Stimulated activated CD8-positive, alpha-beta memory T cell treated with anti-CD3 and anti-CD28 coated beads, Interleukin-4, amount 100 ng/mL, for 4 hours (primary cell): ENCODE results near the gene SNX27.
"Not testable (repeated sequence)": the region's sequence is repeated elsewhere in the genome, so short reads cannot be mapped to it uniquely, and the experiment has no call there.

Experiments
- DNase-seq, 2 donors: peaks; one replicate each; pipeline ENCODE4 v3.0.0-alpha.2; 2020; ENCODE audit warnings: low read depth in 2 of 2, low spot score in 1 of 2

Gene SNX27

GRCh38 chr1:151638074-151638775 lies 26.4 kb downstream of the SNX27 start:
- no peak for DNase-seq

GRCh38 chr1:151638812-151639211 lies 27.0 kb downstream of the SNX27 start:
- DNase-seq, result no peak

- DNase-seq, result no peak
Measured at GRCh38 chr1:151639466-151639865, 27.6 kb downstream of the SNX27 start.

DNA sequence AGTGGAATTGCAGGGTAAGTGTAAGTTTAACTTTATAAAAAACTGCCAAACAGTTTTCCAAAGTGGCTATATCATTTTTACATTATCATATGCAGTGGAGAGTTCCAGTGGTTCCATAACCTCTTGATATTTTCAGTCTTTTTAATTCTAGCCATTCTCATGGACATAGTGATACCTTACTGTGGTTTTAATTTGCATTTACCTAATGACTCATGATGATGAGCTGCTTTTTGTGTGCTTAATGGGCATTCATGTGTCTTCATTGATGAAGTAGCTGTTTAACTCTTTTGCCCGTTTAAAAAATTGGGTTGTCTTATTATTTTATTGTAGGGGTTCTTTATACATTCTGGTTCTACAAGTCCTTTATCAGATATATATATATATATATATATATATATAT lies 29.4 kb downstream of the SNX27 start:
- DNase-seq, result no peak

DNA sequence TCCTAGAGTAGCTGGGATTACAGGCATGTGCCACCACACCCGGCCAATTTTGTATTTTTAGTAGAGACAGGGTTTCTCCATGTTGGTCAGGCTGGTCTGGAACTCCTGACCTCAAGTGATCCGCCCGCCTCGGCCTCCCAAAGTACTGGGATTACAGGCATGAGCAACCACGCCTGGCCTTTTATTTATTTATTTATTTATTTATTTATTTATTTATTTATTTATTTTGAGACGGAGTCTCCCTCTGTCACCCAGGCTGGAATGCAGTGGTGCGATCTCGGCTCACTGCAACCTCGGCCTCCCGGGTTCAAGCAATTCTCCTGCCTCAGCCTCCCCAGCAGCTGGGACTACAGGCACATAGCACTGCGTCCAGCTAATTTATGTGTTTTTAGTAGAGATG lies 31.2 kb downstream of the SNX27 start:
- DNase-seq, result not testable (repeated sequence)

DNA sequence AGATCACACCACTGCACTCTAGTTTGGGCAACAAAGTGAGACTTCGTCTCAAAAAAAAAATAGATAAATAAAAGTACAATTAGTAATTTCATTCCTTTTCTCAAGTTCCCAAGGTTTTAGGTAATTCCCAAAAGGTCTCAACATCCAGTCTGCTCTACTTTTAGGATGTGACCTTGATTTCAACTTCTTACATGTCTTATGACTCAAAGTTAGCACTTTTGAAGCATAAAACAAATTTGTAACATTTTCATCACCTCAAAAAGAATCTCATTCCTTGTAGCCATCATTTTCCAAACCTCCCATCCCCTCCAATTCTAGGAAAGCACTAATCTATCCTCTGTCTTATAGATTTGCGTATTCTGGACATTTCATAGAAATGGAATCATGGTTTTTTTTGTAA lies 32.2 kb downstream of the SNX27 start:
- DNase-seq, result no peak

DNA sequence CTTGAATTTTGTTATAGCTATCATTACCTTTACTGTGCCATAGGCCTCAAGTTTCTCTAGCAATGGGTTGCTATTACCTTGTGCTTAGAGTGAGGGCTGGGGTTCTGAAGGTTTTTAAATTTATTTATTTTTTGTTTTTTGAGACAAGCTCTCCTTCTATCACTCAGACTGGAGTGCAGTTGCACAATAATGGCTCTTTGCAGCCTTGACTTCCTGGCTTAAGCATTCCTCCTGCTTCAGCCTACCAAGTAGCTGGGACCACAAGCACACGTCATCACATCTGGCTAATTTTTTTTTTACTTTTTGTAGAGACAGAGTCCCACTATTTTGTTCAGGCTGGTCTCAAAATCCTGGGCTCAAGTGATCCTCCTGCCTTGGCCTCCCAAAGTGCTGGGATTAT lies 41.5 kb downstream of the SNX27 start:
- no peak for DNase-seq

GRCh38 chr1:151655371-151655770 lies 43.5 kb downstream of the SNX27 start:
- no peak for DNase-seq

GRCh38 chr1:151661751-151662150 lies 49.9 kb downstream of the SNX27 start:
- DNase-seq, result no peak

- DNase-seq, result no peak
Measured at GRCh38 chr1:151668090-151668489, 56.2 kb downstream of the SNX27 start.

DNA sequence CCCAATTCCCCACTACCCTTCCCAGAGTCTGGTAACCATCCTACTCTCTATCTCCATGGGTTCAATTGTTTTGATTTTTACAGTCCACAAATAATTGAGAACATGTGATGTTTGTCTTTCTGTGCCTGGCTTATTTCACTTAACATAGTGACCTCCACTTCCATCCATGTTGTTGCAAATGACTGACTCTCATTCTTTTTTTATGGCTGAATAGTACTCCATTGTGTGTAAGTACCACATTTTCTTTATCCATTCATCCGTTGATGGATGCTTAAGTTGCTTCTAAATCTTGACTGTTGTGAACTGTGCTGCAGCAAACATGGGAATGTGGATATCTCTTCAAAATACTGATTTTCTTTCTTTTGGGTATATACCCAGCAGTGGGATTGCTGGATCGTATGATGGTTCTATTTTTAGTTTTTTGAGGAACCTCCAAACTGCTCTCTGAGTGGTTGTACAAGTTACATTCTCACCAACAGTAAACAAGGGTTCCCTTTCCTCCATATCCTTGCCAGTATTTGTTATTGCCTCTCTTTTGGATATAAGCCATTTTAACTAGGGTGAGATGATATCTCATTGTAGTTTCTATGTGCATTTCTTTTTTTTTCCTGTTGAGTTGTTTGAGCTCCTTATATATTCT lies 58.3 kb downstream of the SNX27 start:
- DNase-seq, result not testable (repeated sequence)

- DNase-seq, result no peak
Measured at GRCh38 chr1:151673407-151673806, 61.6 kb downstream of the SNX27 start.

GRCh38 chr1:151680391-151680790 lies 68.5 kb downstream of the SNX27 start:
- no peak for DNase-seq

DNA sequence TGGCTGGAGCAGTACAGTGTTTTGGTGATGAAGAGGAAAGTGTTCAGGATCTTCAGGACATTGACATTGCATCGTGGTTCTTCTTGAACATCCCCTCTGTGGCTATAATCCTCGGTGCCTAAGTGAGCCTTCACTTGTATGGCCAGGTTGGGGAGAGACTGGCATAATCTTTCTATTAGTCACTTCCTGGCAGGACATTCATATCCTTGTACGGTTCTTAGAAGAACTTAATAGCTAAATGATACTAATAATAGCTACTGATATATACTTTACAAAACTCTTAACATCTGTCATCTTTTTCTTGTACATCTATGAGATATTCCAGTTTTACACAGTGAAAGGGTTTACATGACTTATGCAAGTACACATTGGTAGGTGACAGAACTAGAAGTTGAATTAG lies 69.0 kb downstream of the SNX27 start:
- DNase-seq, result no peak

- DNase-seq, result no peak
Measured at GRCh38 chr1:151681923-151682322, 70.1 kb downstream of the SNX27 start.

GRCh38 chr1:151682901-151683300 lies 71.1 kb downstream of the SNX27 start:
- not testable (repeated sequence) for DNase-seq

DNA sequence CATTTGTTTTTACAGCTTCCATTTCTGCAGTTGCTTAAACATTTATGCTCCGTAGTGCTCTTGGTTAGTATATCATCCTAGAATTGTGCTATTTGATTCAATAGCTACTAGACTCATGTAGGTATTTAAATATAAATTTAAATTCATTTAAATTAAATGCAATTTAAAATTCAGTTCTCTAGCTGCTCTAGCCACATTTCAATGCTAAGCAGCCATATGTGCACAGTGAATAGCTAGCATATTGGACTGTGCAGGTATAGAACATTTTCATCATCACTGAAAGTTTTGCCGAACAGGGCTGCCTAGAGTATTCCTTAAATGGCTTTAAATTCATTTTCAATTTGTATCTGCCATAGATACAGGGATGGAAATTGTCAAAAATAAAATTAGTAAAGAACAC lies 72.3 kb downstream of the SNX27 start:
- DNase-seq, result no peak

- no peak for DNase-seq
Measured at GRCh38 chr1:151686561-151686960, 74.7 kb downstream of the SNX27 start.

- no peak for DNase-seq
Measured at GRCh38 chr1:151689494-151689893, 77.6 kb downstream of the SNX27 start.

DNA sequence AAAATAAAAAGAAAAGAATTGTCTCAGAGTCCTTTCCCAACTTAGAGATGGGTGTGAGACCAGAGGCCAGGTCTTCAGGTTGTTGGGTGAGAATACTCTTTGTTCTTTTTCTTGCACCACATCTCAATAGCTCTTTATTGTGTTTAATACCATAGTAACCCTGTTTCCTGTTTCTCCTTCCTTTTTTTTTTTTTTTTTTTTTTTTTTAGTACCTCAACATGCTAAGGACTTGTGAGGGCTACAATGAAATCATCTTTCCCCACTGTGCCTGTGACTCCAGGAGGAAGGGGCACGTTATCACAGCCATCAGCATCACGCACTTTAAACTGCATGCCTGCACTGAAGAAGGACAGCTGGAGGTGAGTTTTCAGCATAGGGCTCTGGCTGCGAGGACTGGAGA lies 80.4 kb downstream of the SNX27 start:
- DNase-seq, result no peak

DNA sequence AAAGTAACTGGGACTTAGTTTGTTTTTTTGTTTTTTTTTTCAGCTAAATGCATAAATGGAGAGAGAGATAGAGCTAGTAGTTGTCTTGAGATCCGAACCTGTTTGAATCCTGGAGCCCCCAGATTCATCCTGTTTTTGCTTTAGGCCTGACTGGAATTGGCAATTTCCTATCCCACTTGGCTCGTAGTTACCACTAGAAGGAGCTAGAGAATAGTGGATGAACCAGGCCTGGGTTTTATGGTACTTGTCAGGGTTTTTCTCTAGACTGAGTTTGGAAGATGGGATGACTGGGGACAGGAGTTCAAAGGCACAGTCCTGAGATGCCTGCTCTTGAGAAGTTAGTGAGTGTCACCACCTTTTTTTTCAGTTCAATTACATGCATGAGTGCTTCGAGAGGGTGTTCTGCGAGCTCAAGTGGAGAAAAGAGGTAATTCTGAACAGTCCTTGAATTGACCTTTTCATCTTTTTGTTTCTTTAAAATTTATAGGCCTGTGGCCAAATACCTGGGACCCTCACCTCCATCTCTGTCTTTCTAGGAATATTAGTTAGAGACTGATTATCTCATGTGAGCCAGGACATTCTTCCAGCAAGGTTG lies 81.3 kb downstream of the SNX27 start:
- no peak for DNase-seq

- DNase-seq, result no peak
Measured at GRCh38 chr1:151701515-151701914, 89.7 kb downstream of the SNX27 start.

DNA sequence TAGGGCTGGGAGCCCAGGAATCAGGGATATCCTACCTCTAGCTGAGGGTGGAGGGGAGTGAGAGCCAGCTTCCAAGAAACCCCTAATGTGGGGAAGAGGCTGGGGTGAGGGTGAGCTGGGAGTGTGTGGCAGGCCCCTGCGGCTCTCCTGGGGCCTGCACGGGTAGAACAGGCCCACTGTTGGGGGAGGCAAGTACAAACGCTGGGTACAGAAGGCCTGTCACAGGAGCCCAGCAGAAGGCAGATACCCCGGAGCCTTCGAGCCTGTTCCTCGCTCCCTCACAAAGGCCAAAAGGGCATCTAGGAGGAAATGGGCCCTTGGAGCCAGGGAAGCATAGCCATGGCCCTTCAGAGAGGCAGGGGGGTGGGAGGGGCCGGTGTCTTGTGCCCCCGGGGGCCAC lies 91.1 kb downstream of the SNX27 start:
- DNase-seq, result no peak
